GM21515 (cell line): ENCODE results near the gene NLGN4X.

Source experiments
- ATAC-seq: cut with Tn5 transposase; IDR thresholded peaks from one replicate; pipeline ENCODE4 v1.9.1; 2021; ENCODE audit not compliant: unreplicated experiment

NLGN4X gene

GRCh38 chrX:6228720-6229119 is at the start of gene NLGN4X:
NLGN4X (minus strand) TSS chrX:6228867; CDS start chrX:6151466, 77,401 bp downstream.
- ATAC-seq = no peak

- no peak for ATAC-seq
Measured at GRCh38 chrX:6266041-6266440, 37.4 kb upstream of the NLGN4X start.

DNA sequence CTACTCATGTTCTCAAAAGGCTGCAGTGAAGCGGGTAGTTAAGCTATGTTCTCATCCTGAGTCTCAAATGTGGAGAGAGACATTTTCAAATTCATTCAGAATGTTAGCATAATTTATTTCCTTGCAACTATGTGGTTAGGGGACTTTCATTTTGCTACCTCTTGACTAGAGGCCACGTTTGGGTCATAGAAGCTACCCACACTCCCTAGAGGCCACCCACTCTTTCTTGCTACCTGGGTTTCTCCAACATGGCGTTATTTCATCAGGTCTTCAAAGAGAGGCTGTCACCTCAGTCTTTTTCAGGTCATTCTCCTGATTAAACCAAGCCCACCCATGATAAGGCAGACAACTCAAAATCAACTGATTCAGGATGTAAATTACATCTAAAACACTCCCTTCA is 34.3 kb upstream of the NLGN4X start:
- no peak for ATAC-seq

DNA sequence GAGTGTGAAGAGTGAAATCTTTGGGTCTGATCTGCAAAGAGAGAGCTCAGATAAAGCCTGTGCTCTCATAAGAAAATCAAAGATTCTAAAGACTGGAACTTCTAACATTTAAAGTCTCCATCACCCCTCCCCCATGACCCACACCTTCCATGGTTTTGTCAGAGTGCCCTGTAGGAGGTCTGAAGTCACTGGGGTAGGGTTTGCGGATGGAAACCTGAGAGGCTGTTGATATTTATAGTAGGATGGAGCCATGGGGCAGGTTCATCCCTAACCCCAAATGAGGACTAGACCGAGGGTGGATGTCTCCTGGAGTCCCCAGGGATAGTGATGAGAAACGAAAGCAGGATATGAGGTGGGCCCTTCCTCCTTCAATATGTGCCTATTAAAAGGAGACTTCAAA is 28.4 kb upstream of the NLGN4X start:
- ATAC-seq = no peak

- no peak for ATAC-seq
Measured at GRCh38 chrX:6244666-6245065, 16.0 kb upstream of the NLGN4X start.

- no peak for ATAC-seq
Measured at GRCh38 chrX:6238576-6238975, 9.9 kb upstream of the NLGN4X start.

GRCh38 chrX:6227935-6228334 is 732 bp downstream of the NLGN4X start:
- no peak for ATAC-seq

- ATAC-seq = no peak
Measured at GRCh38 chrX:6227453-6227835, 1.2 kb downstream of the NLGN4X start.

DNA sequence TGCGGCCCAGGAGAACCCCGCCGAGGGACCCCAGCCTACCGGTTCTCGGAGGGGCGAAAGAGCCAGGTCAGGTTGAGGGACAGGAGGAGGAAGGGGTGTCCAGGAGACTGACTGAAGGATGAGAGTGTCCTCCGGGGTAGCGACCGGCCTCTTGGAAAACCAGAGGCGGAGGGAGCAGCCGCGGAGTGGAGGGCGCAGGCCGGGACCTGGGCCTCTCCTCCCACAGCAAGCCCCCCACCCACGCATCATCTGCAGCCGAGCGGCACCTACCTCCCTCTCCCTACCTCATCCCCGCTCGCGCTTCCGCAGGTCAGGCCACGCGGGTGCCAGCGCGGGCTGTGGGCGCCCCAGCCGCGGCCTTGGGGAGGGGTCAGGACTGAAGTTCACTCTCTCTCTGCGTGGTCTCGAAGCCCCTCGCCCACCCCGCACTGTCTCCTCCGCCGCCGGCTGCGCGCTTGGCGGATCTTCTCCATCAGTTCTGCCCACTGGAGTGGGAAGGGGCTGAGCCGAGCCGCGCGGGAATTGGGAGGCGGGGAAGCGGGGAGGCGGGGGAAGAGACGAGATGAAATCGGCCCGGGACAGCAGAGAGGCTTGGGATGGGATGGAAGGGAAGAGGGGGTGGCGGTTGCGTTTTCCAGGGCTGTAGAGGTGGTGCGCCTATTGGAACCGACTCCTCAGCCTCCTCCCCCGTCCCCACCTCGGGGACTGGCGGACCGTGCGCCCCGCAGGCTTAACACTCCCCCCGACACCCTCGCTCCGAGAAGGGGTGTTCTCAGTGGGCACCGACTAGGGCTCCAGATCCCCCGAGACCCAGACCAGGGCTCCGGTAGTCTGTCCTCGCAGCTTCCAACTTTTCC is 1.8 kb downstream of the NLGN4X start:
- ATAC-seq = no peak

DNA sequence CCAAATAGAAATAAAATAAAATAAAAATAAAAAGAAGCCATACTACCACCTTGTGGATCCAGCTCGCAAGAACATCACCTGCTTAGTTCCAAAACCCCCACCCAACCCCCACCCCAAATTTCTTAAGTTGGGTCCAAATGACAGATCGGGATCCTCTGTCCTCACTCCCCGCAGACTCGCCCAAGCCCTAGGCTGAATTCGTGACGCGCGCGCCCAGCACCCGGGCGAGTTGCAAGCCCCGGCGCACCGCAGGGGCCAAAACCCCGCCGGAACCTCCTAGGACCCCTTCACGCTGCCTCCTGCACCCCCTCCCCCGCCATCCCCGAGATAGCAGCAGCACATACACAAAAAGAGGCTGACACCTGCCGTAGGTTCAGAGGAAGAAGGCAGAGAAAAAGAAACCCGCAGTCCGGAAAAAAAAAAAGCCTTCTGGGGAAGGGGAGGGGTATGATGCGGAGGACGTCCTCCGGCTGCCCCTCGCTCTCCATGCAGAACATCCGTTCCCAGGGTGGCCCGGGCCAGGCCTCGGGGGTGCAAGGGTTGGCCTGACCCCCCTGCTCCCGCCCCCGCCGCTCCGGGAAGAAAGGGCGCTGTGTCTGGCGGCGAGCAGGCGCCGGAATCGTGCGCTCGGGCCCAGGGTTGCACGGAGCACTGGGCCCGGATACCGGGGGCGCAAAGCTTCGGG is 2.6 kb downstream of the NLGN4X start:
- no peak for ATAC-seq

DNA sequence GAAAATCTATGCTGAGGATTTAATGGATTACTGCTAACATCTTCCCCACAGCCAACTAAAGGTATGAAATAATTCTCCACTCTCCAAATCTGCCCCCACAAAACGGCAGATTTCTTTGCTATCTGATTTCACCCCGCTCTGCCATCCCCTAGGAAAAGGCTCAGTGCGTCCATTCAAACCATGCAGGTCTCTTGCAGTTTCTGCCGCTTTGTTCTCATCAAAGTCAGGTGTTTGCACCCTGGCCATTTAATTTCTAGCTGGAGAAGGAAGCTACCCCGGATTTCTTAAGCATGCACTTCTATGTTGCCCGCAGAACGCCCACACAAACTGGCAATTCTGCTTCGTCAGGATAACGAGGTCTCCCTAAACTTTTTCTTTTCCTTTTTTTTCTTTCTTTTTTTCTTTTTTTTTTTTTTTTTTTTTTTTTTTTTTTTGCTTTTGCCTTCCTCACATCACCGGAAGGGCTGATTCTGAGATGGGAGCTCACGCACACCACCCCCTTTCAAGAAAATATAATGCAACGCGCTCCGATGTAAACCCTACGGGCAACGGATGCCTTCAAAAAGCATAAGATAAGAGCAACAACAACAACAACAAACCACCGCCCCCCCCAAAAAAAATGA is 3.3 kb downstream of the NLGN4X start:
- no peak for ATAC-seq

- ATAC-seq = no peak
Measured at GRCh38 chrX:6223516-6223915, 5.2 kb downstream of the NLGN4X start.

DNA sequence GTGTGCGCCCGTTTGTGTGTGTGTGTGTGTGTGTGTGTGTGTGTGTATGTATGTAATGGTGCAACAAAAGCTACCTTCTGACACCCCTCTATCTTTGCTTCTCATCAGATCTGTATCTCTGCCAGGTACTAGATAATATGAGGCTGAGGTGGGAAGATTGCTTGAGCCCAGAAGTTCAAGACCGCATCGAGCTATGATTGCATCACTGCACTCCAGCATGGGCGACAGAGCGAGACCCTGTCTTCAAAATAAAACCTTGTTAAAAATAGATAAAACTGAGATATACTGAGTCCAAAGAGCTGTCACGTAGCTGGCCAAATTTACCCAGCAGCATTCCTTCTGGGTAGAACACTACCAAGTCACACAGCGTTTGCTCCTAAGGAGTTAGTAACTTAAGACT is 18.4 kb downstream of the NLGN4X start:
- ATAC-seq = no peak

DNA sequence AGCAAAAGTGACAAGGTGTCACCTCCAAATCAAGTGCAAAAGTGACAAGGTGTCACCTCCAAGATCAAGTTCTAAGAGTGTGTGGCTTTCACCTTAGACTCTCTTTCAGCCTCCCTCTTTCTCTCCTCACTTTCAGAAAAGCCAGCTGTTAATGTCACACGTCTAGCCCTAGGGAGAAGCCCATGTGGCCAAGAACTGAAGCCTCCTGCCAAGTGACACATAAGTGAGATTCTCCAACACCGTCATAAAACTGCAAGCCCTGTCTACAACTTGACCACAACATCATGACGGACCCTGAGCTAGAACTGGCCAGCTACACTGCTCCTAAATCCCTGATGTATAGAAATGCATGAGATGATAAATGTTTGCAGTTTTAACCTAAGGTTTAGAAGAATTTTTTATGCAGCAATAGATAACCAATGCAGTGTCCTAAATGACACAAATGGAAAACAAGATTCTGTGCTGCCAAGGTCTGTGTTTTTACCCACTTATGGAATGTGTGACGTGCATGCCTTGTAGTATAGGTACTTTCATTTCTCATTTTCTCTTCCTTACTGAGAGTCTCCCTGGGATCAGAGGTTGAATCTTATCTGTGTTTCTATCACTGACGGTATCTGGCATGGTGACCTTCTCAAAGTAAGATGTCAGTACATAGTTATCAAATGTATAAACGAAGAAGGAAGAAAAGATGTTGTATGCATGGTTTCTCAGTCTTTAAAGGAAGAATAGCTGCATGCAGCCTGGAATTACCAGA is 25.0 kb downstream of the NLGN4X start:
- ATAC-seq = no peak

GRCh38 chrX:6199486-6199885 is 29.2 kb downstream of the NLGN4X start:
- no peak for ATAC-seq

DNA sequence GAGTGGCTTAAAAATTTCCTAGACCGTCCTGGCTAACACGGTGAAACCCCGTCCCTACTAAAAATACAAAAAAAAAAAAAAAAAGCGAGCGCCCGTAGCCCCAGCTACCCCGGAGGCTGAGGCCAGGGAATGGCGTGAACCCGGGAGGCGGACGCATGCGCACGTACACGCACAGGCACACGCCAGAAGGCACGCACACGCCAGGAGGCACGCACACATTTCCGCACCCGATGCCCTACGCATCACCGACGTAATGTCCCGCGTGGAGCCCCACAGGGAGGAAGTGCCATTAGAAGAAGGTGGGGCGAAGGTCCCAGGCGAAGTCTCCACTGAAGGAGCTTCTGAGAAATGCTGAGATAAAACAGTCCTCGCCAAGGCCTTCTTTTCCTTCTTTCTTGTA is 41.4 kb downstream of the NLGN4X start:
- ATAC-seq = no peak

DNA sequence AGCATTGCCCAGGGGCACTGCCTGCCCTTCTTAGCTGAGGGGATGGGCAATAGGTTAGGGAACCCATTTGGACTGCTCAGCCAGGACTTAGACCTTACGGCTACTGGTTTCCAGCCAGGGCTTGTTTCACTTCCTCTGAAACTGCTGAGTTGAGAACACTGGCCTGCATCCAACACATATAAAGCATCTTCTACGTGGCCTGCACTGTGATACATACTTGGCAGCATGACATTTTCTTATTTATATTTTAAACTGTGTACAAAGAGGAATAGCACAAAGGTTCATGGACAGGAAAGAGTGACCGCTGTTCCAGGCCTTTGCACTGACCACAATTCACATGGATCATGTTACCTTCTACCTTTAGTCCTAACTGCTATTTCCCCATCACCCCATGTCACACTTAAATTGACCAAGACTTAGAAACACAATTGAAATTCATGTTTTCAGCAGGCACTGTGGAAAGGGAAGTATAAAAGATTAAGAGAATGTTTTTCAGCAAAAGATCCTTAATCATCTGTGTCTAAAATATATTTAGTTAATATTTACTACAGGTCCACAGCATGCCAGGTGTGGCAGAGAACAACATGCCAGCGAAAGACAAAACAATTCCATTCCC is 43.7 kb downstream of the NLGN4X start:
- ATAC-seq = peak; percentile 79

DNA sequence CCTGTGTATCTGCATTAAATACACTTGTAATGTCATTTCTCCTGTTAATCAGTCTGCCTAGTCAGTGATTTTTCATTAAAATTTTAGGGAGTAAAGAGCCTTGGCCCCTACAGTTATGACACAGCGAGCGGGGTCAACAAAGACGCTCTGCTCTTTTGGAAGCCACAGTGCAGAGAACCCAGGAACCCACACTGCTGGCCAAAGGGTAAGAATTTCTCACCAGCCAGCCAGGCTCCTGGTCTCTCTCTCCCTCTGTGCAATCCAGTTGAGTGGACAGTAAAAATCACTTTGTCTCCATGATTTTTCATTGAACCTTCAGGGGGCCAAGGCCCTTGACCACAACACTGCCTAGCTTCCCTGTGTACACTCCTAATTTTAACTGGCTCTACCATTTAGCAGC is 52.8 kb downstream of the NLGN4X start:
- no peak for ATAC-seq

GRCh38 chrX:6170424-6170823 is 58.2 kb downstream of the NLGN4X start:
- ATAC-seq = no peak

DNA sequence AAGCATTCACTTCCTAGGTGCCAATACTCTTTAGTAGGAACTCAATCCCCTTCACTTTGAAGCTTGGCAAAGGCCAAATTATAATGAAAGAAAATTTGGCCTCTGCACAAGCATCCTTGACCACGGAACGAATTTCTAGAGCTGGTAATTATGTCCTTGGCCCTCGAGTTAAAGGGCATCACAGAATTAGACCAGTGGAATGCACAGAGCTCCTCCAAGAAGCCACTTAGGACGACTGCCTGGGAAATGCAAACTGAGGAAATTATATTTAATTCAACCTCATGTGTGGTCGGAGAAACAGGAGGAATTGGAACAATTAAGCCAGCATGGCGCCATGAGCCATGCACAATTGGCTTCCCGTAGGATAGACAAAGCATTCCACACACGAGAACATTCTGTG is 59.3 kb downstream of the NLGN4X start:
- no peak for ATAC-seq

GRCh38 chrX:6163721-6164120 is 64.9 kb downstream of the NLGN4X start:
- ATAC-seq = no peak
